ENCODE data around the gene MTSS2.

Gene MTSS2

DNA sequence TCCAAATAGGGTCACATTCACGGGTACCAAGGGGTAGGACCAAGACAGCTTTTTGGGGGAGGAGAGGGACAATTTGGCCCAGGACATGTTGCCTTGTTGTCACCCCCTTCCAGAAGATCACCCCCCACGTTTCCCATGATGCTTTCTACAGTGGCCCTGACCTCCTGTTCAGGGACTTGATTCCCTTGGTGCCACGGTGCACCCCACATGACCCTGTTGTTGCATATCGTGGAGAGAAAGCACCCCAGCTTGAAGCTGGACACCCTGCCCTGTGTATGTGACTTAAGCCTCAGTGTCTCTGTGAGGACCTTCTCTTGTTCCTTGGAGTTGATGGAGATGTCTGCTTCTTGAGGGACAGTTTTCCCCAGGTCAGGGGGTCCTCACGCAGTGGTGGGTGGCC is 26.9 kb downstream of the MTSS2 start:
- TF ChIP-seq Cebpa-rat (IDR thresholded peaks at IDR 0.05) = no peak
- peaks cover 0 to 12% (median 0%) of the 10 kb centered on the region in 11 experiments; a peak in 6 of 22 replicates for H4K20me1 ChIP-seq
- peaks cover 2 to 21% (median 11%) of the 10 kb centered on the region in 11 experiments; a peak in 18 of 22 replicates for H3K36me3 ChIP-seq
- H3K27me3 ChIP-seq = no peaks in the 10 kb centered on the region
- H3K9me3 ChIP-seq (replicated peaks in 1 of 11) = no peaks in the 10 kb centered on the region
- peaks cover 0 to 8% (median 1%) of the 10 kb centered on the region in 10 experiments; a peak in 6 of 20 replicates for H3K4me1 ChIP-seq
- no peak overlapping the region for H3K4me2 ChIP-seq
- H3K9ac ChIP-seq = no peak overlapping the region
- no peak overlapping the region for H3K27ac ChIP-seq
- no peak overlapping the region for H3K4me3 ChIP-seq

DNA sequence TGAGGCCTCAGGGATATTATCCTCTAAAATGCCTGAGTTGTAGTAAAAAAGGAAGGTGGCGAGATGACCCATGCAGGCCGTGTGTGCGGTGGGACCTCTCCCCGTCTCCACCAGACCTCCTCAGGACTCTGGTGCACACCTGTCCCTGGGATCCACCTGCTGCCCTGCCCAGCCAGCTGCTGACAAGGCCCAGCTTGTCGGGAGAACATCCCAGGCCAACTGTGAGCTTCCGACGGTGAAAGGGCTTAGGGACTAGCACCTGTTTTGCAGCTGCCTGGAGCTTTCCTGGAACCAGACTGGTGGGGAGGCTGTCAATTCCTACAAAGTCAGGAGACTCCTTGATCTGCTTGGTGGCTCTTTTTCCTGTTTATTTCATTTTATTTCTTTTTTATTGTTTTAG is 27.9 kb downstream of the MTSS2 start:
- H3K36me3 ChIP-seq = peaks cover 0 to 12% (median 5%) of the 10 kb centered on the region in 11 experiments; a peak in 7 of 22 replicates
- no peak overlapping the region for H3K4me3 ChIP-seq
- no peaks in the 10 kb centered on the region for H3K9me3 ChIP-seq (replicated peaks in 1 of 11)
- H3K27ac ChIP-seq = no peak overlapping the region
- no peak overlapping the region for H3K9ac ChIP-seq
- H3K27me3 ChIP-seq = no peaks in the 10 kb centered on the region
- TF ChIP-seq Cebpa-rat (IDR thresholded peaks at IDR 0.05) = no peak
- peaks cover 0 to 12% (median 0%) of the 10 kb centered on the region in 11 experiments; a peak in 5 of 22 replicates for H4K20me1 ChIP-seq
- peaks cover 0 to 10% (median 2%) of the 10 kb centered on the region in 10 experiments; a peak in 6 of 20 replicates for H3K4me1 ChIP-seq
- H3K4me2 ChIP-seq = no peak overlapping the region

DNA sequence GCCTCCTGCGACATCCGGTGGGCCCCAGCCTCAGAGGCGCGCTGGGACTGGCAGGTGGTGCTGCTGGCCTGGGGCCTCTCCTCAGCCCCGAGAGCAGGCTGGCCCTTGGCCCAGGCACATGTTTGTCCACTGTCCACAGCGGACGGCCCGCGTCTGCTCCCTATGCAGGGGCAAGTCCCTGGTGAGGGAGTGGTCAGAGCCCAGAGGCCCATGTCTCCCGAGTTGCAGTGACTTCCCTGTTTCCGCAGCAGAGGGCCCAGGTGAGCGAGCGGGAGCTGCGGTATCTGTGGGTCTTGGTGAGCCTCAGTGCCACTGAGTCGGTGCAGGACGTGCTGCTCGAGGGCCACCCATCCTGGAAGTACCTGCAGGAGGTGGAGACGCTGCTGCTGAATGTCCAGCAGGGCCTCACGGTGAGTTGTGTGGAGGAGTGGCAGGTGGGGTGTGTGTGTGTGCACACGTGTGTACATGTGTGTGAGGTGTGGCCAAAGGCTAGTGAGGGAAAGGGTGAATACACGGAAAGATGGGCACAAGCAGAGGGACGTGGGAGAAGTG is 29.1 kb downstream of the MTSS2 start:
- H4K20me1 ChIP-seq = peaks cover 0 to 3% (median 0%) of the 10 kb centered on the region in 11 experiments; a peak in 3 of 22 replicates
- H3K4me3 ChIP-seq = no peak overlapping the region
- H3K4me1 ChIP-seq = peaks cover 0 to 10% (median 2%) of the 10 kb centered on the region in 10 experiments; a peak in 6 of 20 replicates
- TF ChIP-seq Cebpa-rat (IDR thresholded peaks at IDR 0.05) = no peak
- no peak overlapping the region for H3K9ac ChIP-seq
- peaks cover 0 to 1% (median 0%) of the 10 kb centered on the region in 11 experiments; a peak in 2 of 22 replicates for H3K36me3 ChIP-seq
- H3K4me2 ChIP-seq = no peak overlapping the region
- H3K9me3 ChIP-seq (replicated peaks in 1 of 11) = no peaks in the 10 kb centered on the region
- H3K27me3 ChIP-seq = no peaks in the 10 kb centered on the region
- H3K27ac ChIP-seq = no peak overlapping the region

DNA sequence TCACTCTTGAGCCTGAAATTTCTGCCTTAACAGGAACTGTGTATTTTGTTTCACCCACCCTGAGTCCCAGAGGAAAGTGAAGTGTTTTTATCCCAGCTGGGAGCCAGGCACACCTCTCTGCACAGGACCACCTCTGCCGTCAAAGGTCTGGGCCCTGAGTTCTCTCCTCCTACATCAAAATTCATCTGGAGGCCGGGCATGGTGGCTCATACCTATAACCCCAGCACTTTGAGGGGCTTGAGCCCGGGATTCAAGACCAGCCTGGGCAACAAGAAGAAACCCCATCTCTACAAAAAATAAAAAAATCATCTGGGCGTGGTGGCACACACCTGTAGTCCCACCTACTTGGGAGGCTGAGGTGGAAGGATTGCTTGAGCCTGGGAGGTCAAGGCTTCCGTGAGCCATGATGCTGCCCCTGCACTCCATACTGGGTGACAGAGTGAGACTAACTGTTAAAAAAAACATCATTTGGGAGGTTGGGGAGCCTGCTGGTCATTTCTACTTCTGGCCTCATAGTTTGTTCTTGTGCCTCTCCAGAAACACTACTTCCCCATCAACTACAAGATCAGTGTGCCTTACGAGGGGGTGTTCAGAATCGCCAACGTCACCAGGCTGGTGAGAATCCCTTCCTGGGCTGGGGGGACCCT is 29.7 kb downstream of the MTSS2 start:
- Histone ChIP-seq H3K9ac (no peak overlapping the region), H3K4me2 (no peak overlapping the region), H3K9me3 (replicated peaks in 1 of 11) (no peaks in the 10 kb centered on the region), H3K4me3 (no peak overlapping the region), H3K27ac (no peak overlapping the region), H3K36me3 (no peaks in the 10 kb centered on the region), H3K27me3 (no peaks in the 10 kb centered on the region), H4K20me1 (no peaks in the 10 kb centered on the region), H3K4me1 (peaks cover 0 to 10% (median 2%) of the 10 kb centered on the region in 10 experiments; a peak in 6 of 20 replicates)
- no peak for TF ChIP-seq Cebpa-rat (IDR thresholded peaks at IDR 0.05)

DNA sequence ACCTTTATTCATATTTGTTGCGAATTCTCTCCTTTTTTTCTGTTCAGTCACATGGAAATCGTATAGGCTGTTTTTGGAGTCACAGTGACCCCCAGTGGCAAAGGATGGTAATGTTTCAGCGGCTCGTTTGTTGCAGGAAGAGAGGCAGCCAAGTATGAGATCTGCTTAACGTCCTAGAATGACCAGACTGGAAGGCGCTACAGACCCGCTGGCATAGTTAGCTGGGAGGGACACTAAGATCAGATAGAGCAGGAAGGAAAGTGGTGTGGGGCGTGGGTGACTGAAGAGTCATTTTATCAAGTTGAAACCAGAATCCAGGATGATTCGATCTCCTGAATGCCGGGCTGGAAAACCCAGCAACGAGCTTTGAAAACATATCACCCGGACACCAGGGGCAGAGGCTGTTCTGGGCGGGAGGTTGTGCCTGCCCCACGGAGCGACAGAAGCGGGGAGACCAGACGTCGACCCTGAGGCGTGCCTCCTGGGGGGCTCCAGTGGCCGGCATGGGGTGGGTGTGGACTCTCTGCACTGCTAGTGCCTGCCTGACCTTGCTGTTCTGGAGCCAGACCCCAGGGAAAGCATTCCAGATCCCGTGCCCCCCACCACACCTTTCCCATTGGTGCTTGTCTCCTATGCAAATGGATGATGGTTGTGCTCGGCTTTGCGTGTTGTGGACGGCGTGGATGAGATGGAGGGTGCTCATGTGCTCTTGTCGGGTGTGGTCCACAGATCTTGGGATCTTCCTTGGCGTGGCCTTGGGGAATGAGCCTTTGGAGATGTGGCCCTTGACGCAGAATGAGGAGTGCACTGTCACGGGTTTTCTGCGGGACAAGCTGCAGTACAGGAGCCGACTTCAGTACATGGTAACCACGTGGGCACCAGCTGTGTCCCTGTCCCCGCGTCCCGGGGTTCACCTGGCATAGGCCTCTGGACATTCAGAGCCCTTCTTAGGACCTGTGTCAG is 31.8 kb downstream of the MTSS2 start:
- Histone ChIP-seq H3K4me1 (peaks cover 0 to 9% (median 0%) of the 10 kb centered on the region in 10 experiments; a peak in 6 of 20 replicates), H4K20me1 (no peaks in the 10 kb centered on the region), H3K4me3 (peak overlapping the region in 6 of 10 experiments; percentile 9 to 38 (median 30); a peak in 7 of 20 replicates), H3K9me3 (replicated peaks in 1 of 11) (no peaks in the 10 kb centered on the region), H3K9ac (peak overlapping the region in 10 of 11 experiments; percentile 42 to 70 (median 59); a peak in 18 of 22 replicates), H3K27me3 (no peaks in the 10 kb centered on the region), H3K4me2 (peak overlapping the region; percentile 24 to 74 (median 70); a peak in 21 of 22 replicates), H3K36me3 (no peaks in the 10 kb centered on the region), H3K27ac (peak overlapping the region in 8 of 11 experiments; percentile 4 to 39 (median 26); a peak in 9 of 22 replicates)
- no peak for TF ChIP-seq Cebpa-rat (IDR thresholded peaks at IDR 0.05)

DNA sequence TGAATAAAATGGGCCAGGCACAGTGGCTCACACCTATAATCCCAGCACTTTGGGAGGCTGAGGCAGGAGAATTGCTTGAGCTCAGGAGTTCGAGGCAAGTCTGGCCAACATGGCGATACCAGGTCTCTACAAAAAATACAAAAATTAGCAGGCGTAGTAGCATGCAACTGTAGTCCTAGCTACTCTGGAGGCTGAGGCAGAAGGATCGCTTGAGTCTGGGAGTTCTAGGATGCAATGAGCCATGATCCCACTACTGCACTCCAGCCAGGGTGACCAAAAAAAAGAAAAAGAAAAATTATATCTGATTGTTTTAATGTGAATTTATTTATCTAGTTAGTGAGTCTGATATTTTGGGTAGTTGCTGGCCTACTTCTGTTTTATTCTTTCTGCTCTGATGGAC is 32.4 kb downstream of the MTSS2 start:
- Histone ChIP-seq H3K36me3 (no peaks in the 10 kb centered on the region), H3K27ac (no peak overlapping the region), H3K4me3 (no peak overlapping the region), H3K27me3 (no peaks in the 10 kb centered on the region), H4K20me1 (no peaks in the 10 kb centered on the region), H3K4me1 (peaks cover 0 to 9% (median 0%) of the 10 kb centered on the region in 10 experiments; a peak in 6 of 20 replicates), H3K9ac (no peak overlapping the region), H3K9me3 (replicated peaks in 1 of 11) (no peaks in the 10 kb centered on the region), H3K4me2 (peak overlapping the region in 1 of 11 experiments; percentile 72; a peak in 4 of 22 replicates)
- no peak for TF ChIP-seq Cebpa-rat (IDR thresholded peaks at IDR 0.05)

DNA sequence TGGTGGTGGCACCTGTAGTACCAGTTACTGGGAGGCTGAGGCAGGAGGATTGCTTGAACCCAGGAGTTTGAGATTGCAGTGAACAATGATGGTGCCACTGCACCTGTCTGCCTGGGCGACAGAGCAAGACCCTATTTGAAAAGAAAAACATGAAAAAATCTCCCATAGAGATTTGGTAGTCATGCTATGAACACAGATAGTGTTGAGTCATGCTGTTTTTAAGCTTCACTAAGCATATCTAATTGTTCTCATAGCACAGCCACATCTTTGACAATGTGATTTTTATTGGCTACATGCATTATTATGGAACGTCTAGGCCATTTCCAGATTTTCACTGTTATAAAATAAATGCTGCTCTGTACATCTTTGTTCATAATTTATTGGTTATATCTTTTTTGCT is 33.5 kb downstream of the MTSS2 start:
- Histone ChIP-seq H3K4me2 (no peak overlapping the region), H3K4me3 (no peak overlapping the region), H4K20me1 (no peaks in the 10 kb centered on the region), H3K27ac (no peak overlapping the region), H3K27me3 (no peaks in the 10 kb centered on the region), H3K36me3 (no peaks in the 10 kb centered on the region), H3K9me3 (replicated peaks in 1 of 11) (no peaks in the 10 kb centered on the region), H3K4me1 (peaks cover 0 to 9% (median 0%) of the 10 kb centered on the region in 10 experiments; a peak in 6 of 20 replicates), H3K9ac (no peak overlapping the region)
- TF ChIP-seq Cebpa-rat (IDR thresholded peaks at IDR 0.05) = no peak

DNA sequence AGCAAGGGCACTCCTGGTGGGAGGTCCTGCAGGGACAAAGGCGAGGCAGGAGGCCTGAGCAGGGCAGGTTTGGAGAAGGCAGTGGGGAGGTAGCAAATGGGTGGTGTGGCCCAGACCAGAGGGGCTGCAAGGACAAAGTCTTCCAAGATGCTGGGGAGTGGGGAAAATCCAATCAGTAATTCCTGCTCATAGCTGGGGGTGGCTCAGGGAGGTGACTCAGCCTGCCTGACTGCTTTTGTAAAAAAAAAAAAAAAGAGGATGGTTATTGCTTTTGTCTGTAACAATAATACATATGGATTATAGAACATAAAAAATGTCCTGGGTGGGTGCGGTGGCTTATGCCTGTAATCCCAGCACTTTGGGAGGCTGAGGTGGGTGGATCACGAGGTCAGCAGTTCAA is 34.3 kb downstream of the MTSS2 start:
- no peak overlapping the region for H3K4me3 ChIP-seq
- H3K9ac ChIP-seq = peak overlapping the region in 1 of 11 experiments; percentile 21; a peak in 1 of 22 replicates
- no peak for TF ChIP-seq Cebpa-rat (IDR thresholded peaks at IDR 0.05)
- H4K20me1 ChIP-seq = no peaks in the 10 kb centered on the region
- H3K27ac ChIP-seq = no peak overlapping the region
- peaks cover 0 to 9% (median 0%) of the 10 kb centered on the region in 10 experiments; a peak in 6 of 20 replicates for H3K4me1 ChIP-seq
- no peak overlapping the region for H3K4me2 ChIP-seq
- no peaks in the 10 kb centered on the region for H3K27me3 ChIP-seq
- H3K36me3 ChIP-seq = no peaks in the 10 kb centered on the region
- no peaks in the 10 kb centered on the region for H3K9me3 ChIP-seq (replicated peaks in 1 of 11)
